Measurements from ENCODE around the gene NGRN. TPM values are rescaled to one million over a fixed set of nuclear protein-coding genes. Genes with fewer than 3 reads are reported as not detected.
"Not testable (repeated sequence)": the region's sequence is repeated elsewhere in the genome, so short reads cannot be mapped to it uniquely, and the experiment has no call there.

Gene NGRN
- total and polyA plus RNA-seq, 2 donors (not counting 1 experiment from before 2014, with no cell fraction given) = 55.3 to 96.1 TPM

GRCh38 chr15:90270502-90271150 is 5.2 kb downstream of the NGRN start:
- no peak overlapping the region for H3K9ac ChIP-seq (ENCODE audit: insufficient read depth, low read length)
- no peak overlapping the region for H3K4me2 ChIP-seq (ENCODE audit: extremely low read depth, insufficient read depth, low read length)
- peaks cover 3% of the 10 kb centered on the region for H3K4me1 ChIP-seq (ENCODE audit: control insufficient read depth, extremely low read depth, insufficient read depth, low read length)
- H3K27ac ChIP-seq (ENCODE audit: insufficient read depth, low read length) = no peak overlapping the region
- H3K27me3 ChIP-seq (ENCODE audit: control insufficient read depth, insufficient read depth, low read length) = no peaks in the 10 kb centered on the region
- peaks cover 8% of the 10 kb centered on the region for H3K36me3 ChIP-seq (ENCODE audit: control insufficient read depth, insufficient read depth, low read length)
- TF ChIP-seq EZH2 (IDR thresholded peaks at IDR 0.05; ENCODE audit: low read length, missing control alignments) (no peak), CTCF (conservative IDR thresholded peaks at IDR 0.05 in 1 of 2, IDR thresholded peaks at IDR 0.05 in 1 of 2; ENCODE audit: low read depth in 1 of 2, low read length in 2 of 2) (no peak)
- H3K79me2 ChIP-seq (ENCODE audit: control insufficient read depth, insufficient read depth, low read length) = peaks cover 50% of the 10 kb centered on the region
- H3K9me3 ChIP-seq (ENCODE audit: control insufficient read depth, insufficient read depth, low read depth, low read length) = no peaks in the 10 kb centered on the region
- no peak for DNase-seq (ENCODE audit: low read depth in 2 of 2)
- no peak overlapping the region for H3K4me3 ChIP-seq (replicated peaks in 1 of 4; ENCODE audit: control extremely low read depth in 1 of 4, insufficient read depth in 1 of 4, low read depth in 3 of 4, low read length in 4 of 4)
- no peaks in the 10 kb centered on the region for H4K20me1 ChIP-seq (ENCODE audit: control insufficient read depth, extremely low read depth, insufficient read depth, low read length)
- no peak overlapping the region for H2AFZ ChIP-seq (ENCODE audit: low read length)

GRCh38 chr15:90271459-90272166 is 6.1 kb downstream of the NGRN start:
- Histone ChIP-seq H3K27ac (ENCODE audit: insufficient read depth, low read length) (no peak overlapping the region), H2AFZ (ENCODE audit: low read length) (no peak overlapping the region), H3K27me3 (ENCODE audit: control insufficient read depth, insufficient read depth, low read length) (no peaks in the 10 kb centered on the region), H3K9me3 (ENCODE audit: control insufficient read depth, insufficient read depth, low read depth, low read length) (no peaks in the 10 kb centered on the region), H4K20me1 (ENCODE audit: control insufficient read depth, extremely low read depth, insufficient read depth, low read length) (no peaks in the 10 kb centered on the region), H3K79me2 (ENCODE audit: control insufficient read depth, insufficient read depth, low read length) (peaks cover 42% of the 10 kb centered on the region), H3K9ac (ENCODE audit: insufficient read depth, low read length) (no peak overlapping the region), H3K4me2 (ENCODE audit: extremely low read depth, insufficient read depth, low read length) (no peak overlapping the region), H3K36me3 (ENCODE audit: control insufficient read depth, insufficient read depth, low read length) (peaks cover 8% of the 10 kb centered on the region), H3K4me3 (replicated peaks in 1 of 4; ENCODE audit: control extremely low read depth in 1 of 4, insufficient read depth in 1 of 4, low read depth in 3 of 4, low read length in 4 of 4) (no peak overlapping the region), H3K4me1 (ENCODE audit: control insufficient read depth, extremely low read depth, insufficient read depth, low read length) (peaks cover 3% of the 10 kb centered on the region)
- DNase-seq (ENCODE audit: low read depth in 2 of 2) = no peak
- TF ChIP-seq CTCF (conservative IDR thresholded peaks at IDR 0.05 in 1 of 2, IDR thresholded peaks at IDR 0.05 in 1 of 2; ENCODE audit: low read depth in 1 of 2, low read length in 2 of 2) (no peak), EZH2 (IDR thresholded peaks at IDR 0.05; ENCODE audit: low read length, missing control alignments) (no peak)

GRCh38 chr15:90278467-90278866 is 13.0 kb downstream of the NGRN start:
- H3K27ac ChIP-seq (ENCODE audit: insufficient read depth, low read length); H3K4me2 ChIP-seq (ENCODE audit: extremely low read depth, insufficient read depth, low read length); H3K4me3 ChIP-seq (replicated peaks in 1 of 4; ENCODE audit: control extremely low read depth in 1 of 4, insufficient read depth in 1 of 4, low read depth in 3 of 4, low read length in 4 of 4); DNase-seq (ENCODE audit: low read depth in 2 of 2); H3K9me3 ChIP-seq (ENCODE audit: control insufficient read depth, insufficient read depth, low read depth, low read length); H2AFZ ChIP-seq (ENCODE audit: low read length); H3K9ac ChIP-seq (ENCODE audit: insufficient read depth, low read length); H3K36me3 ChIP-seq (ENCODE audit: control insufficient read depth, insufficient read depth, low read length); H3K27me3 ChIP-seq (ENCODE audit: control insufficient read depth, insufficient read depth, low read length); H3K4me1 ChIP-seq (ENCODE audit: control insufficient read depth, extremely low read depth, insufficient read depth, low read length); H4K20me1 ChIP-seq (ENCODE audit: control insufficient read depth, extremely low read depth, insufficient read depth, low read length); H3K79me2 ChIP-seq (ENCODE audit: control insufficient read depth, insufficient read depth, low read length): not testable (repeated sequence)

GRCh38 chr15:90280743-90281142 is 15.3 kb downstream of the NGRN start:
- not testable (repeated sequence) for H3K36me3 ChIP-seq (ENCODE audit: control insufficient read depth, insufficient read depth, low read length); H3K4me2 ChIP-seq (ENCODE audit: extremely low read depth, insufficient read depth, low read length); DNase-seq (ENCODE audit: low read depth in 2 of 2); H3K9ac ChIP-seq (ENCODE audit: insufficient read depth, low read length); H4K20me1 ChIP-seq (ENCODE audit: control insufficient read depth, extremely low read depth, insufficient read depth, low read length); H3K4me3 ChIP-seq (replicated peaks in 1 of 4; ENCODE audit: control extremely low read depth in 1 of 4, insufficient read depth in 1 of 4, low read depth in 3 of 4, low read length in 4 of 4); H3K4me1 ChIP-seq (ENCODE audit: control insufficient read depth, extremely low read depth, insufficient read depth, low read length); H3K27me3 ChIP-seq (ENCODE audit: control insufficient read depth, insufficient read depth, low read length); H3K9me3 ChIP-seq (ENCODE audit: control insufficient read depth, insufficient read depth, low read depth, low read length); H3K79me2 ChIP-seq (ENCODE audit: control insufficient read depth, insufficient read depth, low read length); H2AFZ ChIP-seq (ENCODE audit: low read length); H3K27ac ChIP-seq (ENCODE audit: insufficient read depth, low read length)

GRCh38 chr15:90281637-90282036 is 16.2 kb downstream of the NGRN start:
- not testable (repeated sequence) for H3K9ac ChIP-seq (ENCODE audit: insufficient read depth, low read length); H3K27ac ChIP-seq (ENCODE audit: insufficient read depth, low read length); H3K4me2 ChIP-seq (ENCODE audit: extremely low read depth, insufficient read depth, low read length)

More at GRCh38 chr15:90281637-90282036, 16.2 kb downstream of the NGRN start:
- DNase-seq (ENCODE audit: low read depth in 2 of 2); H3K36me3 ChIP-seq (ENCODE audit: control insufficient read depth, insufficient read depth, low read length); H3K4me1 ChIP-seq (ENCODE audit: control insufficient read depth, extremely low read depth, insufficient read depth, low read length); H3K4me3 ChIP-seq (replicated peaks in 1 of 4; ENCODE audit: control extremely low read depth in 1 of 4, insufficient read depth in 1 of 4, low read depth in 3 of 4, low read length in 4 of 4); H2AFZ ChIP-seq (ENCODE audit: low read length); H3K79me2 ChIP-seq (ENCODE audit: control insufficient read depth, insufficient read depth, low read length); H3K9me3 ChIP-seq (ENCODE audit: control insufficient read depth, insufficient read depth, low read depth, low read length); H4K20me1 ChIP-seq (ENCODE audit: control insufficient read depth, extremely low read depth, insufficient read depth, low read length); H3K27me3 ChIP-seq (ENCODE audit: control insufficient read depth, insufficient read depth, low read length): not testable (repeated sequence)

All from fibroblast of lung (primary cell).